ENCODE results near the gene TRIB2. TPM values are rescaled to one million over a fixed set of nuclear protein-coding genes. Genes with fewer than 3 reads are reported as not detected.

The TRIB2 gene
- total RNA-seq, 4 donors from 2014 or later, result 22.7 to 54.2 (median 32.3) TPM

DNA sequence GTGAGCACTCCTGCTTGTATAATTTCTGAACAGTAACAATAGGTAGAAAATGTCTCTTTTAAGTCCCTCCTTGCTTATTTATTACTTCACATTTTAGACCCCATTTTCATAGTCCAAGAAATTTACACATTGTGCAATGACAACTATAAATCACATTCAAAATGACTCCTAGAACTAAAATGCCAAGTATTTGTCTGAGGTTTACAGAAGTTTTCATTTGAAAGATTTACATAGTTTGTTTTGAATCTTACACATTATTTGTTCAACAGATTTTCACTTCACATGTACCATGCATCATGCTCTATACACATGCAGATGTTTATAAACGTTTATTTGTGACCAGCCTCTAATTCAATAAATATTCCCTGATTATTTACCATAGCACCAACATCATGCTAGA lies 15.7 kb upstream of the TRIB2 start:
- Histone ChIP-seq H3K36me3 (no peaks in the 10 kb centered on the region), H3K27me3 (no peaks in the 10 kb centered on the region), H3K27ac (no peak overlapping the region), H3K9me3 (no peaks in the 10 kb centered on the region), H3K4me3 (no peak overlapping the region), H3K4me1 (no peaks in the 10 kb centered on the region)
- no peak for ATAC-seq
- TF ChIP-seq POLR2AphosphoS5 (IDR thresholded peaks at IDR 0.05) (no peak), EP300 (IDR thresholded peaks at IDR 0.05) (no peak), POLR2A (IDR thresholded peaks at IDR 0.05) (no peak)
- TF ChIP-seq, protein P1, sequence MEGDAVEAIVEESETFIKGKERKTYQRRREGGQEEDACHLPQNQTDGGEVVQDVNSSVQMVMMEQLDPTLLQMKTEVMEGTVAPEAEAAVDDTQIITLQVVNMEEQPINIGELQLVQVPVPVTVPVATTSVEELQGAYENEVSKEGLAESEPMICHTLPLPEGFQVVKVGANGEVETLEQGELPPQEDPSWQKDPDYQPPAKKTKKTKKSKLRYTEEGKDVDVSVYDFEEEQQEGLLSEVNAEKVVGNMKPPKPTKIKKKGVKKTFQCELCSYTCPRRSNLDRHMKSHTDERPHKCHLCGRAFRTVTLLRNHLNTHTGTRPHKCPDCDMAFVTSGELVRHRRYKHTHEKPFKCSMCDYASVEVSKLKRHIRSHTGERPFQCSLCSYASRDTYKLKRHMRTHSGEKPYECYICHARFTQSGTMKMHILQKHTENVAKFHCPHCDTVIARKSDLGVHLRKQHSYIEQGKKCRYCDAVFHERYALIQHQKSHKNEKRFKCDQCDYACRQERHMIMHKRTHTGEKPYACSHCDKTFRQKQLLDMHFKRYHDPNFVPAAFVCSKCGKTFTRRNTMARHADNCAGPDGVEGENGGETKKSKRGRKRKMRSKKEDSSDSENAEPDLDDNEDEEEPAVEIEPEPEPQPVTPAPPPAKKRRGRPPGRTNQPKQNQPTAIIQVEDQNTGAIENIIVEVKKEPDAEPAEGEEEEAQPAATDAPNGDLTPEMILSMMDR (IDR thresholded peaks at IDR 0.05), result no peak
- 85 to 88% methylated on average over 1 of the region's 1 CpG for WGBS, 2 donors (ENCODE audit: low coverage in 1 of 2)

DNA sequence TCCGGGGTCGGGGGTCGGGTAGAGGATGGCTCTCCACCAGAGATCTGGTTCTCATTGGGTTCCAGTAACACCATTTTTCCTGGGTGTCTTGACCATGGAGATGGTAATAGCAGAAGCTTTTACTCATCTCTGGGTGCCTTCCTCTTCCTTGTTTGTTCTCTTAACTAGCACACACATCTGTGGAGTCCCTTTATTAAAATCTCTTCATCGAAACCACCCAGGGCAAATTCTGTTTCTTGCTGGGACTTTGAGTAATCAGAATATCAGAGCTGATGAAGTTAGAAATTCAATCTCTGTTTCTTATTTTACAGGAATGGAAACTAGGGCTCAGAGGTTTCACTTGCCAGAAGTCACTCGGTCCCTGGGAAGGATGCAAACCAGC lies 15.0 kb upstream of the TRIB2 start:
- no peaks in the 10 kb centered on the region for H3K4me1 ChIP-seq
- TF ChIP-seq POLR2A (IDR thresholded peaks at IDR 0.05) (no peak), POLR2AphosphoS5 (IDR thresholded peaks at IDR 0.05) (no peak), EP300 (IDR thresholded peaks at IDR 0.05) (no peak)
- TF ChIP-seq, protein P1 (IDR thresholded peaks at IDR 0.05), result no peak
- H3K9me3 ChIP-seq, result no peaks in the 10 kb centered on the region
- H3K27me3 ChIP-seq, result no peaks in the 10 kb centered on the region
- H3K27ac ChIP-seq, result no peak overlapping the region
- no peak for ATAC-seq
- 65 to 88% methylated on average over 2 to 3 of the region's 5 CpGs for WGBS, 2 donors (ENCODE audit: low coverage in 1 of 2)
- H3K36me3 ChIP-seq, result no peaks in the 10 kb centered on the region
- no peak overlapping the region for H3K4me3 ChIP-seq

DNA sequence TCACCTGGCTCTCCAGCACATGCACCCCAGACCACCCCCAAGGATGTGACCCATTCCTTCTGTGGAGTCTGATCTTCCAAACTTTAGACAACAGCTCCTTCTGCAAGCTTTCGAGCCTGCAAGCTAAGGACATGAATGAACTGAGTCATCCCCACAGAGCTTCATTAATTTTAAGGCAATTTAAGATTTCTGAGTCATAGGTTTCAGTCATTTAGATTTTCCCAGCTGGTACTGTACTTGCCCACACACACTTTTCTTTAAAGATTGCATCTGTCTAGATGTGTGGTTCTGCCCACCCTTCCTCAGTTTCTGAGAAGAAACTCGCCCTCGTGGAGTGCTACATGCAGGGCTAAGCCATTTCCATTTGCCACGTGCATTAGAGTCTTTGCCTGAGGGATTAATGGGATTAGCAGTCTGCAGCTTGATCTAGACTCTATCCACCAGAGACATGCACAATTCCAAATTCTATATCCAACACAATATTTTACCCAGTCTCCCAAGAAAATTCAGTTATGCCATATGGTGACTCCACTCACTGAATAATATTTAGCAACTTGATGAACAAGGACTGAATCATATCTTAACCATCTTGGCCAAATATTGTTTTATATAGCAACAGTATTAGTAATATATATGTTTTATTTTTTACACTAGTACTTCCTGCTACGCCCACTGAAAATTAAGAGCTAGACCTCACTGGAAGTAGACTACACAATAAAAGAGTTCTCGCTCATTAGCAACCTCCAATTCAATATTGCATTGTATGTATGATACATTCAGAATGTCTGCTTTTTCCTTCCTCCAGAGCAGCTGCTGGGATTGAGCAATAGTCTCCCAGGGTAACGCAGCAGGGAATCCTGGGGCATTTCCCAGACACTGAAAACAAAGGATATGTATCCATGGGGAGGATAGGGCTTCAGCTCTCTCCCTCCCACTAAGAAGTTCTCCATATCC lies 14.3 kb upstream of the TRIB2 start:
- Histone ChIP-seq H3K27me3 (no peaks in the 10 kb centered on the region), H3K27ac (no peak overlapping the region), H3K9me3 (no peaks in the 10 kb centered on the region), H3K4me3 (no peak overlapping the region), H3K4me1 (no peaks in the 10 kb centered on the region), H3K36me3 (no peaks in the 10 kb centered on the region)
- WGBS, 2 donors (ENCODE audit: low coverage in 1 of 2), result 45 to 52% methylated on average over 6 to 7 of the region's 7 CpGs
- ATAC-seq, result peak; percentile 50
- TF ChIP-seq POLR2AphosphoS5 (IDR thresholded peaks at IDR 0.05) (no peak), POLR2A (IDR thresholded peaks at IDR 0.05) (no peak), EP300 (IDR thresholded peaks at IDR 0.05) (no peak)
- TF ChIP-seq, protein P1 (IDR thresholded peaks at IDR 0.05), result no peak

DNA sequence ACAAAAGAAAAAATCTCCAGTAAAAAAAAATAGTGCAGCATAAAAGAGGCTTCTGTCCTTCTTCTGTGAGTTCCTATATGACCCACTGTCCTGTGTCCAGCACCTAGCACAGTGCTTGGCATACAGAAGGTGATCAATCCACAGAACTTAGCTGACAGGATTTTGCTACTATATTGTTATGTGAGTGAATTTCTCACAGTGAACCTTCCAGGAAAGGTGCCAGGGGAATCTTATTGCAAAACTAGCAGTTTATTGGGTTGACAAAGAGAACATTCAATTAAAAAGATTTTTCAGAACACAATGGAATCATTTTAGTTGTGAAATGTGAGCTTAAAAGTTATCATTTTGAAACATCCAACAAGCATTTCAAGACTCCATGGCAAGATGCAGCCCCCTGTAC lies 12.4 kb upstream of the TRIB2 start:
- TF ChIP-seq, protein P1 (IDR thresholded peaks at IDR 0.05), result no peak
- TF ChIP-seq EP300 (IDR thresholded peaks at IDR 0.05) (no peak), POLR2A (IDR thresholded peaks at IDR 0.05) (no peak), POLR2AphosphoS5 (IDR thresholded peaks at IDR 0.05) (no peak)
- H3K4me1 ChIP-seq, result no peaks in the 10 kb centered on the region
- H3K36me3 ChIP-seq, result no peaks in the 10 kb centered on the region
- ATAC-seq, result no peak
- H3K9me3 ChIP-seq, result no peaks in the 10 kb centered on the region
- H3K27me3 ChIP-seq, result no peaks in the 10 kb centered on the region
- no peak overlapping the region for H3K27ac ChIP-seq
- no peak overlapping the region for H3K4me3 ChIP-seq

DNA sequence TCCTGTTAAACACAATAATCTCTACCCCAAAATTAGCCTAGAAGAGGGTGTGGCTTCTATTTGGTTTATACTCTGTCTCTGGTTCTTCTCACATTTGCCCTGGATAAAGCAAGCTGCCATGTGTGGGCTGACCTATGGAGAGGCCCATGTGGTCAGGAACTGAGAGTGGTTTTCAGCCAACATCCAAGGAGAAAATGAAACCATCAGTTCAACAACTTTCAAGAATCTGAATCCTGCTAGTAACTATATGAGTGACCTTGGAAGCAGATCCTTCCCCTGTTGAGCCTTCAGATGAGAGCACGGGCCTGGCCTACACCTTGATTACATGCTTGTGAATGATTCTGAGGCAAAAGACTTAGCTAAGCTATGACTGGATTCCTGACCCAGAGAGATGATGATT lies 11.5 kb upstream of the TRIB2 start:
- TF ChIP-seq EP300 (IDR thresholded peaks at IDR 0.05) (no peak), POLR2A (IDR thresholded peaks at IDR 0.05) (no peak), POLR2AphosphoS5 (IDR thresholded peaks at IDR 0.05) (no peak)
- TF ChIP-seq, protein P1 (IDR thresholded peaks at IDR 0.05), result no peak
- Histone ChIP-seq H3K27ac (no peak overlapping the region), H3K36me3 (no peaks in the 10 kb centered on the region), H3K4me1 (no peaks in the 10 kb centered on the region), H3K9me3 (no peaks in the 10 kb centered on the region), H3K27me3 (no peaks in the 10 kb centered on the region), H3K4me3 (no peak overlapping the region)
- WGBS, 2 donors (ENCODE audit: low coverage in 1 of 2), result no CpG with 5 or more reads among the region's 1 CpG
- no peak for ATAC-seq
